T-helper 1 cell treated with Interleukin-12 subunit alpha and Interleukin-12 subunit beta and Interleukin-4 antibody, amounts not matched to agents 30 μg/mL and 1 μg/mL, for 36 hours (primary cell): ENCODE results near the gene NPHP3.
A peak's percentile ranks its signal among the peaks of the same experiment; 100 is the strongest.
"Not testable (repeated sequence)": the region's sequence is repeated elsewhere in the genome, so short reads cannot be mapped to it uniquely, and the experiment has no call there.

Experiments
- H3K27ac Mint-ChIP-seq: one replicate; pipeline ENCODE4 v1.8.0; 2021; ENCODE audit warnings: mild to moderate bottlenecking, mixed read lengths
- H3K27me3 Mint-ChIP-seq: one replicate; pipeline ENCODE4 v1.8.0; 2021; ENCODE audit warnings: low read depth, mixed read lengths
- H3K36me3 Mint-ChIP-seq: one replicate; pipeline ENCODE4 v1.8.0; 2021; ENCODE audit warnings: low read depth, mixed read lengths
- H3K4me1 Mint-ChIP-seq: one replicate; pipeline ENCODE4 v1.8.0; 2021; ENCODE audit warnings: low read depth, mixed read lengths
- H3K4me3 Mint-ChIP-seq: one replicate; pipeline ENCODE4 v1.8.0; 2021; ENCODE audit warnings: mild to moderate bottlenecking, moderate library complexity, mixed read lengths
- H3K9me3 Mint-ChIP-seq: one replicate; pipeline ENCODE4 v1.8.0; 2021; ENCODE audit warnings: mixed read lengths

The NPHP3 gene

GRCh38 chr3:132722165-132723023 lies at the start of gene NPHP3:
NPHP3 (minus strand) TSS chr3:132722409; CDS start chr3:132722355, 54 bp downstream.
- Mint-ChIP-seq H3K27me3 (peaks cover 8% of the 10 kb centered on the region), H3K36me3 (peaks cover 9% of the 10 kb centered on the region), H3K4me1 (peaks cover 32% of the 10 kb centered on the region), H3K4me3 (peak within 1 kb of the TSS; percentile 91), H3K27ac (peak within 1 kb of the TSS; percentile 88), H3K9me3 (no peaks in the 10 kb centered on the region)

- H3K36me3 Mint-ChIP-seq, result no peaks in the 10 kb centered on the region
Measured at GRCh38 chr3:132758740-132759139, 36.5 kb upstream of the NPHP3 start.

DNA sequence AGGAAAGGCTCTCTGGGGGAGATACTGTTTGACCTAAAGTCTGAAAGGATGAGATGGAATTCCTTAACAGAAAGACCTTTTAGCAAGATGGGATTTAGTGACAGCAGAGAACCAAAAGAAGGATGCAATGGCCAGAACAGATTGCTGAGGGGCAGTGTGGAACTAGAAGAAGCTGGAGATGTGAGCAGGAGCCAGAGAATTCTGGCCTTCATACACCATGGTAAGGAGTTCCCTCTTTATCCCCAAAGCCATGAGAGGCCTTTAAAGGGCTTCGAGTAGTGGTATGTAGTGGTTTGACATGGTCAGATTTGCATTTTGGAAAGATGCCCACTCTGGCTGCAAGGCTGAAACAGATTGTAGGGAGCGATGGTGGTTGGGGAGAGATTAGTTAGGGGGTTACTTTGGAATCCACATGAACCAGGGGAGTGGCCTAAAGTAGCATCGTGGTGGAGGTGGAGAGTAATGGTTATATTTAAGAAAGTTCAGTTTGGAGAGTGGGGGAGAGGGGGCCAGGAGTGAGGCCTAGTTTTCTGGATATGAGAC lies 34.0 kb upstream of the NPHP3 start:
- Mint-ChIP-seq H3K36me3 (no peaks in the 10 kb centered on the region), H3K27ac (no peak overlapping the region), H3K9me3 (no peaks in the 10 kb centered on the region), H3K4me1 (no peaks in the 10 kb centered on the region), H3K27me3 (peaks cover 11% of the 10 kb centered on the region), H3K4me3 (no peak overlapping the region)

More at GRCh38 chr3:132758740-132759139, 36.5 kb upstream of the NPHP3 start:
- Mint-ChIP-seq H3K9me3 (no peaks in the 10 kb centered on the region), H3K27ac (no peak overlapping the region), H3K27me3 (peaks cover 5% of the 10 kb centered on the region), H3K4me3 (no peak overlapping the region), H3K4me1 (no peaks in the 10 kb centered on the region)

GRCh38 chr3:132753946-132754345 lies 31.7 kb upstream of the NPHP3 start:
- H3K27ac Mint-ChIP-seq, result no peak overlapping the region
- H3K27me3 Mint-ChIP-seq, result peaks cover 18% of the 10 kb centered on the region
- H3K36me3 Mint-ChIP-seq, result no peaks in the 10 kb centered on the region
- no peaks in the 10 kb centered on the region for H3K9me3 Mint-ChIP-seq
- no peaks in the 10 kb centered on the region for H3K4me1 Mint-ChIP-seq
- no peak overlapping the region for H3K4me3 Mint-ChIP-seq

GRCh38 chr3:132749786-132750185 lies 27.6 kb upstream of the NPHP3 start:
- peaks cover 17% of the 10 kb centered on the region for H3K27me3 Mint-ChIP-seq
- H3K9me3 Mint-ChIP-seq, result no peaks in the 10 kb centered on the region
- no peak overlapping the region for H3K27ac Mint-ChIP-seq
- H3K4me3 Mint-ChIP-seq, result no peak overlapping the region
- H3K4me1 Mint-ChIP-seq, result no peaks in the 10 kb centered on the region
- H3K36me3 Mint-ChIP-seq, result no peaks in the 10 kb centered on the region

DNA sequence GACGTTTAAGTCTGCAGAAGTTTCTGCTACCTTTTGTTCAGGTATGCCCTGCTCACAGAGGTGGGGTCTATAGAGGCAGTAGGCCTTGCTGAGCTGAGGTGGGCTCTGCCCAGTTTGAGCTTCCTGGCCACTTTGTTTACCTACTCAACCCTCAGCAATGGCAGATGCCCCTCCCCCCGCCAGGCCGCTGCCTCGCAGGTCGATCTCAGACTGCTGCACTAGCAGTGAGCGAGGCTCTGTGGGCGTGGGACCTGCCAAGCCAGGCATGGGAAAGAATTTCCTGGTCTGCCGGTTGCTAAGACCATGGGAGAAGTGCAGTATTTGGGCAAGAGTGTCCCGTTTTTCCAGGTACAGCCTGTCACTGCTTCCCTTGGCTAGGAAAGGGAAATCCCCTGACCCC lies 24.5 kb upstream of the NPHP3 start:
- not testable (repeated sequence) for H3K4me1 Mint-ChIP-seq, H3K4me3 Mint-ChIP-seq, H3K36me3 Mint-ChIP-seq, H3K9me3 Mint-ChIP-seq, H3K27ac Mint-ChIP-seq
- H3K27me3 Mint-ChIP-seq, result peaks cover 23% of the 10 kb centered on the region

DNA sequence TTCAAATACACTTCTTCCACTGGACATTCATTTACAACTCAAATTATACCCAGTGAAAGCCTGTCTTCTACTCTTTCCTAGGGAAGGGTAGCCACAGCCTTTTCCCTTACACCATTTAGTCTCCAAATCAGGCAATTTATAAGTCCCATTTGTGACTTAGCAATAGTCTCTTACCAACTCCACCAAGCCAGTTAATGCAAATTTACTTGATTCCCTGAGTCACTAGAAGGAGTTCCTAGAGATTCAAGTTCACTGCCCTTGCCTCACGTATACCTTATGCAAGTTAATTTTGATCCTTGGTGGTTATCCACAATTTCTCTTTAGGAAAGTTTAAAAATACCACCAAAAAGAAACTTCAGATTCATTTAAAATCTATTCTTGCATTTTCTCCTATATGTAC lies 16.1 kb upstream of the NPHP3 start:
- Mint-ChIP-seq H3K9me3 (no peaks in the 10 kb centered on the region), H3K27ac (no peak overlapping the region), H3K27me3 (peaks cover 36% of the 10 kb centered on the region), H3K4me3 (no peak overlapping the region), H3K4me1 (no peaks in the 10 kb centered on the region), H3K36me3 (no peaks in the 10 kb centered on the region)

- Mint-ChIP-seq H3K4me3 (no peak overlapping the region), H3K27me3 (peaks cover 43% of the 10 kb centered on the region), H3K27ac (no peak overlapping the region), H3K9me3 (no peaks in the 10 kb centered on the region), H3K36me3 (no peaks in the 10 kb centered on the region), H3K4me1 (no peaks in the 10 kb centered on the region)
Measured at GRCh38 chr3:132735589-132735988, 13.4 kb upstream of the NPHP3 start.

GRCh38 chr3:132730891-132731580 lies 8.8 kb upstream of the NPHP3 start:
- no peaks in the 10 kb centered on the region for H3K36me3 Mint-ChIP-seq
- no peak overlapping the region for H3K4me3 Mint-ChIP-seq
- H3K4me1 Mint-ChIP-seq, result peaks cover 3% of the 10 kb centered on the region
- H3K27ac Mint-ChIP-seq, result no peak overlapping the region
- H3K9me3 Mint-ChIP-seq, result no peaks in the 10 kb centered on the region
- peaks cover 43% of the 10 kb centered on the region for H3K27me3 Mint-ChIP-seq

DNA sequence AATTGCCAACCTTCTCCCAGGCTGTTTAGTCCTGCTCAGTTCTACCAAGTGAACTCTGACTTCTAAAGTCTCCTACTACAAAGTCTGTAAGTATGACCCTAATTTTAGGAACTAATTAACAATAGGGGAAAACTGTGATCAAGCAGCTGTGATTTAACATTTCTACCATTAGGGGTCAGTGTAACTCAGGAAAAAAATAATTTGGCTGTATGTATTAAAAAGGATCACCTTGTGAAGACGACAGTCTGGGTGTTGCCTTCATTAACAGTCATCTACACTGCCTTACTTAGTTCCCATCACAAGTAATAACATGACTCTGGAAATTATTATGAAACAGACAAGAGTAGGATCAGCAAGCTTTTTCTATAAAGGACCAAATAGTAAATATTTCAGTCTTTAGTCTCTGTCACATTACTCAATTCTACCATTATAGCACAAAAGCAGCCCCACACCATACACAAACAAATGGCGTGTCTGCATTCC lies 4.2 kb upstream of the NPHP3 start:
- Mint-ChIP-seq H3K4me3 (no peak overlapping the region), H3K27ac (no peak overlapping the region), H3K4me1 (peaks cover 15% of the 10 kb centered on the region), H3K27me3 (peaks cover 27% of the 10 kb centered on the region), H3K36me3 (no peaks in the 10 kb centered on the region), H3K9me3 (no peaks in the 10 kb centered on the region)

DNA sequence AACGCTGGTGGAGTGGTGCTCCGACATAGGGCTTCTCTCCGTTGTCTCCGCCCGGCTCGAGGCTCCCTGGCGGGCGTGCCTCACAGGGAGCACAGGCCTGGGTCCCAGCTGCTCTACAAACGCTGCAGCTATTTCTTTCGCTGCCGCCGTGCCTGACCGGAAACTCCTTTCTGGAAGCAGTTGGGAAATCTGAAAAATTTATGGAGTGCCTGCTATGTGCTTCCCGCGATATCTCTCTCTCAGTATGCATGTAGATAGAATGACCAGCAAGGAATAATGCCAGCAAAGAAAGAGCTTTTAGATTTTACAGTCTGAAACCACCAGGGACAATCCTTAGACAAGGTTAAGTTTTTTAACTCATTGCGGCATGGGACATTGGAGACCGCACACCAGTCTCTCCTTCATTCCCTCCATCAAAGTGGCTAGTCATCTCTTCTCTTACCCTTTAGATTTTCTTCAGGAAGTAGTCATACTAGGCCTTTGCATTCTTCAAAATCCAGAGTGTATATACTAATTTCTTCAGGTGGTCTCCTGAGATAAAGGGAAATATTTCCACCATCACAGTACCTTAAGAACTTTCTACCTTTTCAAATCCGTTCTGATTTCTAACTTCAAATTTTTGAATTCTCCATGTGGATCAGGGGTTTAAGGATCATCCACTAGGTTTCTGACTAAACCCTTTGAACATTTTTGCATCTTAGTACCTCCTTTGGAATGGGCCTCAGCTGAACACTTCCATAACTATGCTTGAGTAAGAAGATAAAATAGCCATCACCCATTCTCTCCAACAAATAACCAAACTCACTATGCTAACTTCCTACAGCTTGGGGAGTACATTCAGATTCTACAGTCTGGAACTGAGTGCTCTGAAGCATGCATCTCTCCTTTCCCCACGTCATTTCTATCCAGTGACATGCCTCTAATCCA lies 1.1 kb upstream of the NPHP3 start:
- H3K27me3 Mint-ChIP-seq, result peaks cover 8% of the 10 kb centered on the region
- H3K36me3 Mint-ChIP-seq, result peaks cover 8% of the 10 kb centered on the region
- H3K27ac Mint-ChIP-seq, result peak overlapping the region; percentile 65
- no peaks in the 10 kb centered on the region for H3K9me3 Mint-ChIP-seq
- H3K4me1 Mint-ChIP-seq, result peaks cover 32% of the 10 kb centered on the region
- peak overlapping the region; percentile 74 for H3K4me3 Mint-ChIP-seq

DNA sequence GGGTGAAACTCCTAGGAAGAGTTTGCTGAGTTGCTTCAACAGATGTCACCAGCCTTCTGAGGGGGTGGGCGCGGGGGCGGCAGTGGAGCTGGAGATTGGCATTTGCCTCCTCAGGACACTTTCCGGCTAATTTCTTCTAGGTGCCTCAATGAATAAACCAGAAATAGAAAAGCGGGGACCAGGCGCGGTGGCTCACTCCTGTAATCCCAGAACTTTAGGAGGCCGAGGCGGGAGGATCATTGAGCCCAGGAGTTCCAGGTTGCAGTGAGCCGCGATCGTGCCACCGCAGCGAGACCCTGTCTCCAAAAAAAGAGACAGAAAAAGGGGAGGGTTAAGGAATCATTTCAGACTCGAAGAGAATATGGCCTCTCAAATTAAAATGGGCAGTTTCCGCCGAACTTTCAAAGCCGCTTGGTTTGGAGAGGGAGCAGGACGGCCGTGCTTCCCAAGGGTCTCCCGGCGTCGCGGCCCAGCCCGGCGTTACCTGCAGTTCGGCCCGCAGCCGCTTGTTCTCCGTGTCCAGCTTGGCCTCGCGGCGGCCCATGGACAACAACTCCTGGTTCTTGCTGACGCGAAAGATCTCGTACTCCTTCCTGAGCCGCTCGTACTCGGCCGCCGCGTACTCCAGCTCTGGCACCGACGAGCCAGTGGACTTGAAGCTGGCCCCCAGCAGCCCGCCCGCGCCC lies 587 bp downstream of the NPHP3 start:
- no peaks in the 10 kb centered on the region for H3K9me3 Mint-ChIP-seq
- peaks cover 4% of the 10 kb centered on the region for H3K27me3 Mint-ChIP-seq
- peak overlapping the region; percentile 91 for H3K4me3 Mint-ChIP-seq

GRCh38 chr3:132720228-132720627 lies 2.0 kb downstream of the NPHP3 start:
- Mint-ChIP-seq H3K4me1 (peaks cover 28% of the 10 kb centered on the region), H3K27me3 (no peaks in the 10 kb centered on the region), H3K36me3 (peaks cover 17% of the 10 kb centered on the region), H3K27ac (peak overlapping the region; percentile 4), H3K4me3 (peak overlapping the region; percentile 68), H3K9me3 (no peaks in the 10 kb centered on the region)

More for the DNA sequence above, 587 bp downstream of the NPHP3 start:
- peaks cover 32% of the 10 kb centered on the region for H3K4me1 Mint-ChIP-seq
- H3K27ac Mint-ChIP-seq, result peak overlapping the region; percentile 88
- peaks cover 12% of the 10 kb centered on the region for H3K36me3 Mint-ChIP-seq
